Measurements from ENCODE around the gene MEF2C.

The MEF2C gene

DNA sequence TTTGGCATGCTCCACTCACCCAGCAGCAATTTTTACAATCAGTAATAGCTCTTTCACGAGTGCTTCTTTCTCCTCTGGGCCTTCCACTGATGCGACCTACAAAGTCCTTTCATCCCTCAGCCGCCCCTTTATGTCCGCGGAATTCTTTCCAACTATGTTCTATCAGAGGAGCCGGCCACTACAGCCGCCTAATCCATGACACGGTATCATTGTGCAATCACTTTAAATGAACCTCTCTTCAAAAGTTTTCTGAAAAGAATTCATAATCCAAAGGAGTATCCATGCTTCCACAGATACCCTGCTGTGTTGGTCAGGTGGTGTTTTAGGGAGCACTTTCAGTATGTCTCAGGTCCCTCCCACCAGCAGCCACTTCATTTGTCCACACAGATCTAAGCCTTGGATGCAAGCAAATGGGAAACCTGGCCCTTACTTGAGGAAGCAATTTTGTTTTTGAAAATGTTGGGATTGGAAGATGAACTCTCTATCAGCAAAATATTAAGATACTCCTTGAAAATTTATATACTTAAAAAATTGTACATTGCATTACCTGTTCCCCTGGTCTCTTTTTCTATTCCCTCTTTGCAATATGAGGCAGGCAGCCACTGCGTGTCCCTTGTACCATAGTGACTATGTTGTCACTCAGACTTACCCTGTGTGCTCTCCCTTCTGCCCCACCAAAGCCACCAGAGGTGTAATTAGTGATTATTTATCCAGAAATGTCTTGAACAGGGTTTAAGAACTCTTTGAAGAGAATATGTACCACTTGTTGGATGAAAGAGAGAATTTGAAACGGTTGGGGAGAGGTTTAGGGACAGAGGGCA, 12.9 kb upstream of the MEF2C start:
- ChIA-PET POLR2A (ENCODE audit: low non-redundant PET) (no interaction called here), CTCF (no interaction called here)
- TF ChIP-seq, protein P1, sequence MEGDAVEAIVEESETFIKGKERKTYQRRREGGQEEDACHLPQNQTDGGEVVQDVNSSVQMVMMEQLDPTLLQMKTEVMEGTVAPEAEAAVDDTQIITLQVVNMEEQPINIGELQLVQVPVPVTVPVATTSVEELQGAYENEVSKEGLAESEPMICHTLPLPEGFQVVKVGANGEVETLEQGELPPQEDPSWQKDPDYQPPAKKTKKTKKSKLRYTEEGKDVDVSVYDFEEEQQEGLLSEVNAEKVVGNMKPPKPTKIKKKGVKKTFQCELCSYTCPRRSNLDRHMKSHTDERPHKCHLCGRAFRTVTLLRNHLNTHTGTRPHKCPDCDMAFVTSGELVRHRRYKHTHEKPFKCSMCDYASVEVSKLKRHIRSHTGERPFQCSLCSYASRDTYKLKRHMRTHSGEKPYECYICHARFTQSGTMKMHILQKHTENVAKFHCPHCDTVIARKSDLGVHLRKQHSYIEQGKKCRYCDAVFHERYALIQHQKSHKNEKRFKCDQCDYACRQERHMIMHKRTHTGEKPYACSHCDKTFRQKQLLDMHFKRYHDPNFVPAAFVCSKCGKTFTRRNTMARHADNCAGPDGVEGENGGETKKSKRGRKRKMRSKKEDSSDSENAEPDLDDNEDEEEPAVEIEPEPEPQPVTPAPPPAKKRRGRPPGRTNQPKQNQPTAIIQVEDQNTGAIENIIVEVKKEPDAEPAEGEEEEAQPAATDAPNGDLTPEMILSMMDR (conservative IDR thresholded peaks at IDR 0.05; ENCODE audit: low read depth): no peak
- DNase-seq (ENCODE audit: low spot score): no peak
- H3K27ac ChIP-seq: no peak overlapping the region

DNA sequence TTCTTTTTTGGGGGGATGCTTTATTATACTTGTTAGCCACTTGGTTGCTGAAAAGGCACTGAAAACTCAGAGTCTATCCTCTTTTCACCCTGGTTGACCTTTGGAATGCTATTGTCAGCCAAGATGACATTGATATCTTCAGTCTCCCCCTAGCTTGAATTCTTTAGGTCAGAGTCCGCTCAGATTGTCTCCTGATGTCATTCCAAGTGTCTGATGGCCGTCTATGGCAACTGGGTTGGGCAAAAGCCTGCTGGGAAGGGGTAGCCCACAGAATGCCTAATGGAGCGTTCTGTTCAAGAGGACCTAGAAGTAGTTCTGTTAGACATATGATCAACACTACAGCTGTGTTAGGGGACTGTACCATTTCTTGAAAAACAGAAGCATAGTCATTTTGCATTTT, 9.7 kb upstream of the MEF2C start:
- no peak for DNase-seq (ENCODE audit: low spot score)
- ChIA-PET POLR2A (ENCODE audit: low non-redundant PET) (no interaction called here), CTCF (no interaction called here)
- no peak overlapping the region for H3K27ac ChIP-seq
- TF ChIP-seq, protein P1 (conservative IDR thresholded peaks at IDR 0.05; ENCODE audit: low read depth): no peak

DNA sequence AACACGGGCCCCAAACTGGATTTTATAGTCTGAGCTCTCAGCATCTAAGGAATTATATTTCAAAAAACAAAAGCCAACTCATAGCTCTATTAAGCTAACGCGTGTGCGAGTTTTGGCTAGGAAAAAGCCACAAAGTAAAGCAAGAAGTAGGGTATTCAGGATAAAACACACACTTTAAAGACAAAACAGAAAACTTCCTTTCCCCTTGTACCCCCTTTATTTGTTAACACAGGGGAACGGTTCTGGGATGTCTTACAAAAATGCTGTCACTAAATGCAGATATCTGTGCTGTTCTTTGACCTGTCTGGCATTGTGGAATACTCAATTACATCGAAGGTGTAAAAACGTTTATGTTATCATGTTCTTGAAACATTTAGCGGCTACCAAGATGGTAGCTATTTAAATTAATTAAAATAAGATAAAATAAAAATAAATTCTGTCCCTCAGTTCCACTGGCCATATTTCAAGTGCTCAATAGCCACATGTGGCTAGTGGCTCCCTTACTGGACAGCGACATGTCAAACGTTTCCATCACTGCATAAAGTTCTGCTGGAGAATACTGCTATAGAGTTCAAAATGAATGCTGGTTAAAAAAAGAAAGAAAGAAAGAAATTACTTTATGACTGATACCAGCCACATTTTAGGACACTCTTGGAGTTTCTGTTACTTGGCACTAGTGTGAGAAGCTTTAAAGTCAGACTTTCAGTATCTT, 7.2 kb upstream of the MEF2C start:
- ChIA-PET POLR2A (ENCODE audit: low non-redundant PET) (no interaction called here), CTCF (interaction anchor here (0.6 kb wide), 1 partner anchor 256 kb away, joined by 3 read pairs; no protein-coding TSS in a partner anchor)
- TF ChIP-seq, protein P1 (conservative IDR thresholded peaks at IDR 0.05; ENCODE audit: low read depth): no peak
- H3K27ac ChIP-seq: no peak overlapping the region
- DNase-seq (ENCODE audit: low spot score): no peak

DNA sequence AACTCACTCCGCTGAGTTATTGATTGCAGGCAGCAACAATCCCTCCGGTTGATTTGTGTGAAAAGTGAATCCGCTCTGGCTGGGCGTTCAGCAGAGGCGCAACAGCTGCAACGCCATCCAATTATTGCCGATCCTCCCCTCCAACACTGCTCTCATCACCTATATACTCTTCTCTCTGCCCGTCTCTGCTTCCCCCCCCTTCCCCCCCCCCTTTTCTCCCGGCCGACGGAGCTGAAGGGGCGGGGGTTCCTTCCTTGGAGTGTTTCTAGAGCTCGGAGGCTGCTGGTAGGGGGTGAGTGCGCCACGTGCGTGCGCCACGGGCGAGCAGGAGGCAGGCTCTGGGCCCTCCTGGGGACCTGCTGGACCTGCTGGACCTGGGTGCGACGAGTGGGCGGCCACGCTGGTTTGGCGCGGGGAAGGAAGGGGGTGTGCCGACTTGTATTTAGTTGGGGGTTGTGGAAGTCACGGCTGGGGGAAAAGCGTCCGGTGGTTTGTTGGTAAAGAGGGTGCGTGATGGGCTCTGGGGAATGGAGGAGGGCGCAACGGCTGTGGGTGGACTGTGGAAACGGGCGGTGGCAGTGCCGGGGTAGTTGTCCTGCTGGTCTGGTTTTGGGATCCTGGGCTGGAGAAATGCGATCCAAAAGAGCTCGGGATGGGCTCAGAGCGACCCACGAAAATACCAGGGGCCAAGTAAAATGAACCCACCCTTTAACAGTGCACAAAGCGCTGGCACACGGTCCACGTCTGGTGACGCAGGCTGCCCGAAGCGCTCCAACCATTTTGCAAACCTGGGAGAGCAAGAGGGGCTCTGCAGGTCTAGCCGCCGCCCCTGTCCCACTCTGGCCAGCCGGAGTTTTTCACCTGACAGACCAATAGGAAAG, 6.4 kb upstream of the MEF2C start:
- no peak overlapping the region for H3K27ac ChIP-seq
- ChIA-PET POLR2A (ENCODE audit: low non-redundant PET) (no interaction called here), CTCF (interaction anchor here (0.6 to 0.7 kb wide), 2 partner anchors 417 to 576 kb away, joined by 4 to 5 read pairs; no protein-coding TSS in a partner anchor)

DNA sequence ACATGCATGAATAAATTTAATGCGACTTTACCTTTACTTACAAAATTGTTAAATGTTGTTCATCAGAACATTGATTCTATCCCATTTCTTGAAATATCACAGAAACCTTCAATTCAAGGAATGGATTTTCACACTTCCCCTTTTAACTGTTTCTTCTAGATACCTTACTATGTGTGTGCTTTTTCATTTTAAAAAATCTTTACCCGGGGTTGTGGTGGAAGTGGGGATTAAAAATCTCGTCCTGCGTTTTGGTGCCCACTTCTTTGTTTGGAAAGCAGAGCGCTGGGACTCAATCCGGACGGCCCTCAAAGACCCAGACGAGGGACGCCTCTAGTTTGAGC, 5.8 kb upstream of the MEF2C start:
- TF ChIP-seq, protein P1 (conservative IDR thresholded peaks at IDR 0.05; ENCODE audit: low read depth): no peak
- DNase-seq (ENCODE audit: low spot score): no peak
- H3K27ac ChIP-seq: no peak overlapping the region
- ChIA-PET POLR2A (ENCODE audit: low non-redundant PET) (no interaction called here), CTCF (interaction anchor here (0.7 kb wide), 1 partner anchor 575 kb away, joined by 4 read pairs; no protein-coding TSS in a partner anchor)

More for the DNA sequence above, 6.4 kb upstream of the MEF2C start:
- TF ChIP-seq, protein P1 (conservative IDR thresholded peaks at IDR 0.05; ENCODE audit: low read depth): no peak
- DNase-seq (ENCODE audit: low spot score): no peak

DNA sequence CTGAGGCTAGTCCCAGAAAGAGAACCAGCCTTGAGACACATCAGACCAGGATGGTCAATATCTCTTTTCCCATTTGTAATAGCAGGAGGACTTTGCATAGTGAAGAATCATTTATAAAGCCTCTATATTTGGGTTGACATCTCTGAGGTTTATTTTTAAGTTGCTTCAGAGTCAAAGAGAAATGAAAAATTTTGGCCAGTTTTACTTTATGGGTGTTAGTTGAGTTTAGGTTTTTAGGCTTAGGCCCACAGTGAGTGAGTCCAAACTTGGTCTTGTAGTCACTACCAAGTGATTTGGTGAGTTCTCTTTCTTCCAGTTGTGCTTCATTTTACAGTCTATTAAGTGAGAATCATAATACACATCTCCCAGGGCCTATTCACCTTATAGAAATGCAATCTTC, 5.3 kb upstream of the MEF2C start:
- ChIA-PET CTCF (no interaction called here), POLR2A (ENCODE audit: low non-redundant PET) (no interaction called here)
- H3K27ac ChIP-seq: no peak overlapping the region
- TF ChIP-seq, protein P1 (conservative IDR thresholded peaks at IDR 0.05; ENCODE audit: low read depth): no peak
- no peak for DNase-seq (ENCODE audit: low spot score)

All from RWPE1 (cell line).